Erythroblast (primary cell): Measurements from ENCODE around the gene MYO18B.

ENCODE experiments used
- GATA1 ChIP-seq: IDR thresholded peaks from 2 replicates; pipeline ENCODE4 v1.6.1; 2011; ENCODE audit warnings: low read depth, mild to moderate bottlenecking, control low read depth, low read length, moderate library complexity
- POLR2A ChIP-seq: IDR thresholded peaks from 2 replicates; pipeline ENCODE4 v1.6.1; 2011; ENCODE audit warnings: mild to moderate bottlenecking, low read length

DNA sequence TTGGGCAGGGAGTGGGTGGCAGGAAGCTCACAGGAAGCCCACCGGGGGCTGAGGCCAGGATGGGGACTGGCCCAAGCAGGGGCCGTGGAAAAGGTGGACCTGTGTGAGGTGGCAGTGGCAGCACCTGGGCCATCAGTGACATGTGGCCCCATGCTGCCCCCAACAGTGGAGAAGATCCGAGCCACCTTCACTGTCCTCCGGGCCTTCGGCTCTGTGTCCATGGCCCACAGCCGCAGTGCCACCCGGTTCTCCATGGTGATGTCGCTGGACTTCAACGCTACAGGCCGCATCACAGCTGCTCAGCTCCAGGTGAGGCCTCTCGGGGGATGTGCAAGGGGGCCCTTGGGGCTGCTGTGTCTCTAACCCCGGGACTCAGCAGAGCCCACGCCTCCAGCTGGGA, 37.9 kb downstream of the MYO18B start:
- TF ChIP-seq POLR2A, result no peak
- no peak for TF ChIP-seq GATA1
